Measurements from ENCODE around the gene SPSB4.

DNA sequence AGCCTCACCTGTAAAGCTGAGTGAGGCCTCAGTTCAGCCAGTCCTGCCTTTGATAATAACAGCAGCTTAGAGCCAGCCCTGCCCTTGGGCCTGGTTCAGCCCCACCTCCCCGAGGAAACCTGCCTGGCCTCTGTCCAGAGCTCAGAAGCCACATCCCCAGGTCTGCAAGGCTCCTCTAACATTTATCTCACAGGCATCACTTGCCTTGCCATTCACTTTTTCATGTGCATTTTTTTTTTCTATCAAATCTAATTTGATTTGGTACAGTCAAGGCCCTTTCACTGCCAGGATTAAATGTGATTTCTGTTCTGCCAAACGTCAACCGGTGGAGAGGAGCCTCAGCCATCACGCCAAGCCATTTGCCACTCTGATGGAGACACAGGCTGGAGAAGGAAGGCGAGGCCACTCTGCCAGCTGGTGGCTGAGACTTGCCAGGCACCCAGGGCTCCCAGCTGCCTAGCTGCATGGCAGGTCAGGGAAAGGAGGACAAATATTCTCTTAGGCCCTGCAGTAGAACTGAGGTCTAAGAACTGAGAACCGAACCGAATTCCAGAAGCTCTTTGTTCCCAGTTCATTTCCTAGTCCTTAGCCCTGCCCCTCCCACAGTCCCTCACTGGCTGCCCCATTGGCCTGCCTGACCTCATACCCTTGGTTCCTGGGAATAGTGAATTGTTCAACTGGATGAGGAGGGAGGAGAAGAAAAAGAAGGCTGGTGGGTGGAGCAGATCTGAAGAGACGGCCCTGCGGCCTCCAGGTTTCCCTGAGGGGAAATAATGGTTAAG lies 76.4 kb downstream of the SPSB4 start:
- TF ChIP-seq, protein P1, sequence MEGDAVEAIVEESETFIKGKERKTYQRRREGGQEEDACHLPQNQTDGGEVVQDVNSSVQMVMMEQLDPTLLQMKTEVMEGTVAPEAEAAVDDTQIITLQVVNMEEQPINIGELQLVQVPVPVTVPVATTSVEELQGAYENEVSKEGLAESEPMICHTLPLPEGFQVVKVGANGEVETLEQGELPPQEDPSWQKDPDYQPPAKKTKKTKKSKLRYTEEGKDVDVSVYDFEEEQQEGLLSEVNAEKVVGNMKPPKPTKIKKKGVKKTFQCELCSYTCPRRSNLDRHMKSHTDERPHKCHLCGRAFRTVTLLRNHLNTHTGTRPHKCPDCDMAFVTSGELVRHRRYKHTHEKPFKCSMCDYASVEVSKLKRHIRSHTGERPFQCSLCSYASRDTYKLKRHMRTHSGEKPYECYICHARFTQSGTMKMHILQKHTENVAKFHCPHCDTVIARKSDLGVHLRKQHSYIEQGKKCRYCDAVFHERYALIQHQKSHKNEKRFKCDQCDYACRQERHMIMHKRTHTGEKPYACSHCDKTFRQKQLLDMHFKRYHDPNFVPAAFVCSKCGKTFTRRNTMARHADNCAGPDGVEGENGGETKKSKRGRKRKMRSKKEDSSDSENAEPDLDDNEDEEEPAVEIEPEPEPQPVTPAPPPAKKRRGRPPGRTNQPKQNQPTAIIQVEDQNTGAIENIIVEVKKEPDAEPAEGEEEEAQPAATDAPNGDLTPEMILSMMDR (IDR thresholded peaks at IDR 0.05) = no peak
- no peak for TF ChIP-seq POLR2A (IDR thresholded peaks at IDR 0.05)

Data from uterus (tissue), 2 donors.